H9 (cell line): ENCODE data around the gene GPR35. TPM values are rescaled to one million over a fixed set of nuclear protein-coding genes. Genes with fewer than 3 reads are reported as not detected.

ENCODE experiments used
- DNase-seq: peaks from one replicate; pipeline ENCODE4 v3.0.0-alpha.2; 2017
- H2AFZ ChIP-seq: one replicate; pipeline ENCODE4 v1.6.1; 2013; ENCODE audit warnings: mild to moderate bottlenecking, low read length, control low read depth, moderate library complexity
- H2AK5ac ChIP-seq: 2 replicates; pipeline ENCODE4 v1.6.1; 2013; ENCODE audit warnings: low read length, control low read depth, mixed read lengths; ENCODE audit not compliant: insufficient read length
- H2BK120ac ChIP-seq: one replicate; pipeline ENCODE4 v1.6.1; 2013; ENCODE audit warnings: low read depth, mild to moderate bottlenecking, low read length, control low read depth, inconsistent platforms; ENCODE audit not compliant: poor library complexity, severe bottlenecking
- H2BK12ac ChIP-seq: 2 replicates; pipeline ENCODE4 v1.6.1; 2013; ENCODE audit warnings: low read length, control low read depth, mixed read lengths, low read depth; ENCODE audit not compliant: insufficient read length
- H2BK15ac ChIP-seq: 2 replicates; pipeline ENCODE4 v1.6.1; 2013; ENCODE audit warnings: low read depth, low read length, control low read depth
- H2BK20ac ChIP-seq: one replicate; pipeline ENCODE4 v1.6.1; 2013; ENCODE audit warnings: low read depth, mild to moderate bottlenecking, low read length, control low read depth, inconsistent platforms; ENCODE audit not compliant: poor library complexity, severe bottlenecking
- H2BK5ac ChIP-seq: 2 replicates; pipeline ENCODE4 v1.6.1; 2013; ENCODE audit warnings: low read length, control low read depth, mixed read lengths; ENCODE audit not compliant: insufficient read length
- H3K14ac ChIP-seq: 2 replicates; pipeline ENCODE4 v1.6.1; 2013; ENCODE audit warnings: low read length, control low read depth; ENCODE audit not compliant: insufficient read depth
- H3K18ac ChIP-seq: 2 replicates; pipeline ENCODE4 v1.6.1; 2013; ENCODE audit warnings: low read depth, mild to moderate bottlenecking, mixed read lengths, low read length, control low read depth; ENCODE audit not compliant: insufficient read length
- H3K23ac ChIP-seq: 2 replicates; pipeline ENCODE4 v1.6.1; 2013; ENCODE audit warnings: low read length, control low read depth, mixed read lengths, low read depth; ENCODE audit not compliant: insufficient read length
- H3K23me2 ChIP-seq: 2 replicates; pipeline ENCODE4 v1.6.1; 2013; ENCODE audit warnings: low read depth, mild to moderate bottlenecking, mixed read lengths, low read length, control low read depth; ENCODE audit not compliant: insufficient read length, poor library complexity, severe bottlenecking
- H3K27ac ChIP-seq: 2 replicates; pipeline ENCODE4 v1.5.1; 2013; ENCODE audit warnings: low read length, control low read depth, mixed read lengths, low read depth; ENCODE audit not compliant: insufficient read length
- H3K27me3 ChIP-seq: 2 replicates; pipeline ENCODE4 v1.6.1; 2013; ENCODE audit warnings: low read length, control low read depth, inconsistent platforms; ENCODE audit not compliant: insufficient read depth
- H3K4ac ChIP-seq: 2 replicates; pipeline ENCODE4 v1.6.1; 2013; ENCODE audit warnings: low read depth, mild to moderate bottlenecking, control low read depth, inconsistent platforms, low read length, moderate library complexity
- H3K4me1 ChIP-seq: 2 replicates; pipeline ENCODE4 v1.6.1; 2013; ENCODE audit warnings: low read length, control low read depth, inconsistent platforms; ENCODE audit not compliant: insufficient read depth
- H3K4me2 ChIP-seq: 2 replicates; pipeline ENCODE4 v1.6.1; 2013; ENCODE audit warnings: low read length, control low read depth, mixed read lengths; ENCODE audit not compliant: insufficient read length, insufficient read depth
- H3K56ac ChIP-seq: 2 replicates; pipeline ENCODE4 v1.6.1; 2013; ENCODE audit warnings: low read depth, mild to moderate bottlenecking, mixed read lengths, low read length, control low read depth; ENCODE audit not compliant: insufficient read length
- H3K79me1 ChIP-seq: 2 replicates; pipeline ENCODE4 v1.6.1; 2013; ENCODE audit warnings: low read depth, mild to moderate bottlenecking, moderate library complexity, low read length, control low read depth, inconsistent platforms; ENCODE audit not compliant: insufficient read depth, poor library complexity, severe bottlenecking
- H3K79me2 ChIP-seq: 2 replicates; pipeline ENCODE4 v1.6.1; 2013; ENCODE audit warnings: low read length, control low read depth, inconsistent platforms; ENCODE audit not compliant: insufficient read depth
- H3K9ac ChIP-seq: 2 replicates; pipeline ENCODE4 v1.6.1; 2013; ENCODE audit warnings: low read length, control low read depth, mixed read lengths; ENCODE audit not compliant: insufficient read length; ENCODE audit errors: extremely low read depth
- H3K9me3 ChIP-seq: one replicate; pipeline ENCODE4 v1.6.1; 2013; ENCODE audit warnings: low read depth, low read length, inconsistent platforms; ENCODE audit not compliant: control insufficient read depth
- H3T11ph ChIP-seq: one replicate; pipeline ENCODE4 v1.6.1; 2013; ENCODE audit warnings: mild to moderate bottlenecking, low read length, control low read depth, inconsistent platforms
- H4K20me1 ChIP-seq: one replicate; pipeline ENCODE4 v1.6.1; 2013; ENCODE audit not compliant: control insufficient read depth, insufficient read length, insufficient read depth
- H4K5ac ChIP-seq: 2 replicates; pipeline ENCODE4 v1.6.1; 2013; ENCODE audit warnings: low read depth, mild to moderate bottlenecking, mixed read lengths, low read length, control low read depth; ENCODE audit not compliant: insufficient read length
- H4K8ac ChIP-seq: replicated peaks from 2 replicates; pipeline ENCODE4 v1.6.1; 2013; ENCODE audit warnings: low read length, control low read depth, mixed read lengths, low read depth; ENCODE audit not compliant: insufficient read length
- H4K91ac ChIP-seq: 2 replicates; pipeline ENCODE4 v1.6.1; 2013; ENCODE audit warnings: low read depth, mild to moderate bottlenecking, moderate library complexity, mixed read lengths, low read length, control low read depth; ENCODE audit not compliant: insufficient read length
- H3K27ac Mint-ChIP-seq, 3 experiments: 2 replicates in 2 of 3; 3 replicates in 1 of 3; pipeline ENCODE4 v1.8.0; 2020 to 2021; ENCODE audit warnings: mixed read lengths in 3 of 3, mild to moderate bottlenecking in 1 of 3, moderate library complexity in 1 of 3
- H3K27me3 Mint-ChIP-seq: 2 replicates; pipeline ENCODE4 v1.8.0; 2021; ENCODE audit warnings: low read depth, mild to moderate bottlenecking, moderate library complexity, mixed read lengths
- H3K36me3 Mint-ChIP-seq, 3 experiments: 2 replicates in 2 of 3; 3 replicates in 1 of 3; pipeline ENCODE4 v1.8.0; 2020 to 2021; ENCODE audit warnings: low read depth in 3 of 3, mixed read lengths in 3 of 3; ENCODE audit not compliant: insufficient read depth in 1 of 3
- H3K4me1 Mint-ChIP-seq, 2 experiments: 2 replicates each; pipeline ENCODE4 v1.8.0; 2020; ENCODE audit warnings: mixed read lengths in 2 of 2
- H3K4me3 Mint-ChIP-seq, 2 experiments: 2 replicates in 1 of 2; 3 replicates in 1 of 2; pipeline ENCODE4 v1.8.0; 2020 to 2021; ENCODE audit warnings: mild to moderate bottlenecking in 2 of 2, mixed read lengths in 2 of 2, moderate library complexity in 1 of 2
- H3K9me3 Mint-ChIP-seq, 2 experiments: 2 replicates in 1 of 2; 3 replicates in 1 of 2; pipeline ENCODE4 v1.8.0; 2020; ENCODE audit warnings: mild to moderate bottlenecking in 2 of 2, mixed read lengths in 2 of 2, moderate library complexity in 1 of 2
- WGBS: extraction: QIAGEN DNeasy Blood & Tissue Kit; methylation state at CpG from one replicate; pipeline ENCODE4 v1.1.7; 2013; ENCODE audit warnings: missing lambda C conversion rate, low lambda C conversion rate, mixed read lengths; ENCODE audit not compliant: insufficient read length; ENCODE audit errors: extremely low coverage; 5-methylcytosine and 5-hydroxymethylcytosine counted together
- total RNA-seq: library from RNA; stranded (reverse); gene quantifications from 2 replicates; pipeline ENCODE4 v1.2.1, GENCODE V29; 2021
- TF ChIP-seq, protein P1 (sequence below): fragments of 200-600 bp; sonication (generic); conservative IDR thresholded peaks from 3 replicates; pipeline ENCODE4 v1.8.0; 2021; ENCODE audit warnings: antibody characterized with exemption, mild to moderate bottlenecking

The GPR35 gene
- total RNA-seq, 1 experiment from 2014 or later, result 1.4 TPM

DNA sequence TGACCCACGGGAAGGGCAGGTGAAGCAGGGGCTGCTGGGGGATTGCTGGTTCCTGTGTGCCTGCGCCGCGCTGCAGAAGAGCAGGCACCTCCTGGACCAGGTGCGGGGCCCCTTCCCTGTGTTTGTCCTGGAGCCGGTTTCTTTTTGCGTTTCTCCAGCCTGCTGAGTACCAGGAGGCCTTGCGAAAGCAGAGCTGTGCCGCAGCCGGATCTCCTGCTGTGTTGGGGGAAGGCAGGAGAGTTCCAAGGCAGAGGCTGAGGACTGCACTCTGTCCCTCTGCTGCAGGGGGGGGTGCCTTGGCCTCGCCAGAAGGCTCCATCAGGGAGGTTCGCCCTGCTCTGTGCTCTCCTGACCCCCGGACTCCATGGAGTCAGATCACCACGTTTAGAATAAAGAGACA lies 35.9 kb upstream of the GPR35 start:
- no peak overlapping the region for H3K27ac Mint-ChIP-seq
- Histone ChIP-seq H3K27ac (no peak overlapping the region), H3K4ac (no peak overlapping the region), H2BK15ac (no peak overlapping the region), H3K79me1 (peaks cover 5% of the 10 kb centered on the region), H3K9ac (no peak overlapping the region), H2BK12ac (no peak overlapping the region), H3K4me1 (peaks cover 12% of the 10 kb centered on the region), H2BK5ac (no peak overlapping the region), H2BK120ac (no peak overlapping the region), H3K4me2 (no peak overlapping the region), H2AK5ac (no peak overlapping the region), H3K23ac (no peak overlapping the region), H3T11ph (no peak overlapping the region), H3K79me2 (peaks cover 13% of the 10 kb centered on the region), H3K9me3 (no peaks in the 10 kb centered on the region), H3K14ac (no peak overlapping the region), H2AFZ (no peak overlapping the region), H3K27me3 (no peaks in the 10 kb centered on the region), H4K91ac (no peak overlapping the region), H4K20me1 (no peaks in the 10 kb centered on the region), H2BK20ac (no peak overlapping the region), H3K23me2 (peaks cover 14% of the 10 kb centered on the region), H3K56ac (no peak overlapping the region), H4K5ac (no peak overlapping the region), H4K8ac (no peak overlapping the region), H3K18ac (no peak overlapping the region)
- DNase-seq, result no peak
- H3K9me3 Mint-ChIP-seq, result peaks cover 0 to 2% of the 10 kb centered on the region in 2 experiments; a peak in 1 of 5 replicates
- no peaks in the 10 kb centered on the region; the same call in 1 of the 2 replicates for H3K27me3 Mint-ChIP-seq
- peaks cover 12 to 30% (median 12%) of the 10 kb centered on the region in 3 experiments for H3K36me3 Mint-ChIP-seq
- WGBS, result no CpG with 5 or more reads among the region's 14 CpGs
- H3K4me3 Mint-ChIP-seq, result no peak overlapping the region
- TF ChIP-seq, protein P1, sequence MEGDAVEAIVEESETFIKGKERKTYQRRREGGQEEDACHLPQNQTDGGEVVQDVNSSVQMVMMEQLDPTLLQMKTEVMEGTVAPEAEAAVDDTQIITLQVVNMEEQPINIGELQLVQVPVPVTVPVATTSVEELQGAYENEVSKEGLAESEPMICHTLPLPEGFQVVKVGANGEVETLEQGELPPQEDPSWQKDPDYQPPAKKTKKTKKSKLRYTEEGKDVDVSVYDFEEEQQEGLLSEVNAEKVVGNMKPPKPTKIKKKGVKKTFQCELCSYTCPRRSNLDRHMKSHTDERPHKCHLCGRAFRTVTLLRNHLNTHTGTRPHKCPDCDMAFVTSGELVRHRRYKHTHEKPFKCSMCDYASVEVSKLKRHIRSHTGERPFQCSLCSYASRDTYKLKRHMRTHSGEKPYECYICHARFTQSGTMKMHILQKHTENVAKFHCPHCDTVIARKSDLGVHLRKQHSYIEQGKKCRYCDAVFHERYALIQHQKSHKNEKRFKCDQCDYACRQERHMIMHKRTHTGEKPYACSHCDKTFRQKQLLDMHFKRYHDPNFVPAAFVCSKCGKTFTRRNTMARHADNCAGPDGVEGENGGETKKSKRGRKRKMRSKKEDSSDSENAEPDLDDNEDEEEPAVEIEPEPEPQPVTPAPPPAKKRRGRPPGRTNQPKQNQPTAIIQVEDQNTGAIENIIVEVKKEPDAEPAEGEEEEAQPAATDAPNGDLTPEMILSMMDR, result no peak
- H3K4me1 Mint-ChIP-seq, result peaks cover 21 to 26% of the 10 kb centered on the region in 2 experiments
